ENCODE results near the gene PCDHGC4.

The PCDHGC4 gene

DNA sequence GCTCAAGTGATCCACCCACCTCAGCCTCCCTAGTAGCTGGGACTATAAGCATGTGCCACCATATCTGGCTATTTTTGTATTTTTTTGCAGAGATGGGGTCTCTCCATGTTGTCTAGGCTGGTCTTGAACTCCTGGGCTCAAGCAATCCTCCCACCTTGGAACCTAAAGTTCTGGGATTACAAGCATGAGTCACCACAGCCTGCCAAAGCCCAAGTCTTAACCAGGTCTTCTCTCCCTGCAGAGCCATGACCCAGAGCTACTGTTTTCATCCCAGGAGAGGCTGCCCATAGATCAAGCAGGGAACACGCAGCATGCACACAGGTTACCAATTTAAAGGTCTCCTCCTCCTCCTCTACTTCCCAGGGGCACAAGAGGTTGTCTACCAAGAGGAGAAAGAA, 33.8 kb downstream of the PCDHGC4 start:
- no peak overlapping the region for H3K4me3 ChIP-seq (ENCODE audit: low read depth, low read length)
- CTCF ChIA-PET = interaction anchor here (0.7 to 27.6 kb wide), 6 partner anchors 20 to 101 kb away, joined by 3 to 856 read pairs (median 4); partner anchors contain the start of genes PCDHGA10, PCDHGA11, PCDHGA12 and PCDHGB7
- TF ChIP-seq CTCF (IDR thresholded peaks at IDR 0.05; ENCODE audit: insufficient read depth, low read length, missing control alignments) = no peak
- DNase-seq (ENCODE audit: low read depth, low spot score) = no peak
- POLR2A ChIA-PET = interaction anchor here (0.9 to 2.2 kb wide), 2 partner anchors 11 to 43 kb away, joined by 3 to 14 read pairs; partner anchors contain the start of gene PCDHGC3

- no peak overlapping the region for H3K4me3 ChIP-seq (ENCODE audit: low read depth, low read length)
- CTCF ChIA-PET = interaction anchor here (0.9 to 27.6 kb wide), 10 partner anchors 9 to 199 kb away, joined by 3 to 856 read pairs (median 10); partner anchors contain the start of genes PCDHGA10, PCDHGA11, PCDHGA12 and PCDHGB7
- TF ChIP-seq CTCF (IDR thresholded peaks at IDR 0.05; ENCODE audit: insufficient read depth, low read length, missing control alignments) = no peak
- no peak for DNase-seq (ENCODE audit: low read depth, low spot score)
- POLR2A ChIA-PET = interaction anchor here (1.4 to 2.2 kb wide), 5 partner anchors 12 to 90 kb away, joined by 4 to 33 read pairs (median 6); partner anchors contain the start of genes PCDHGA12, PCDHGC3 and PCDHGC5
Observed at GRCh38 chr5:141519605-141520565, 35.1 kb downstream of the PCDHGC4 start.

DNA sequence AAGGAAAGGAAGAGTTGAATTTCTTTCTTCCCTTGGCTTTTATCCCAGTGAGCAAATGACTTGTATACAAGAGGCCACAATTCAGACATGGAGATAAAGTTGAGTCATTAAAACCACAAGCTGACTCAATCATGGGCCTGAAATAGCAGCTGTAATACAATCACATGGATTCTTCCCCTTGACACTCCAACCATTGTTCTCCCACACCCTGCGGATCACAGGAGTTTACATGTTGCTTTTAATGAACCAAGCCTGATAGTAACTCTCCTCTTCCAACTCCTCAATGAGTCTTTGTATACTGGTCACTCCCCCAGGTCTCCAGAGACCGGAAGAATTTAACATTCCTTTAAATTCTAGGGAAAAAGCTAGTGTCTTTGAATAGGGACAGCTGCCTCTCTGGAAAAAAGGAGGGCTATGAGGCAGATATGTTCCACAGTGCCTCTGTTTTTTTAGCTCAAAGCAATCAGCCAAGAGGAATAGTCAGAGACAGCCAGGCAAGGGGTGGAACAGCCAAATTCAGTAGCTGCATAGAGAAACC, 36.5 kb downstream of the PCDHGC4 start:
- peak; percentile 96 for DNase-seq (ENCODE audit: low read depth, low spot score)
- CTCF ChIA-PET = interaction anchor here (1.0 to 27.6 kb wide), 12 partner anchors 9 to 201 kb away, joined by 3 to 856 read pairs (median 9); partner anchors contain the start of genes DIAPH1, PCDHGA10, PCDHGA11 and PCDHGA12
- no peak for TF ChIP-seq CTCF (IDR thresholded peaks at IDR 0.05; ENCODE audit: insufficient read depth, low read length, missing control alignments)
- no peak overlapping the region for H3K4me3 ChIP-seq (ENCODE audit: low read depth, low read length)
- POLR2A ChIA-PET = interaction anchor here (0.6 to 1.9 kb wide), 9 partner anchors 13 to 158 kb away, joined by 3 to 33 read pairs (median 4); partner anchors contain the start of genes PCDHGA12, PCDHGA5, PCDHGC3 and PCDHGC5

DNA sequence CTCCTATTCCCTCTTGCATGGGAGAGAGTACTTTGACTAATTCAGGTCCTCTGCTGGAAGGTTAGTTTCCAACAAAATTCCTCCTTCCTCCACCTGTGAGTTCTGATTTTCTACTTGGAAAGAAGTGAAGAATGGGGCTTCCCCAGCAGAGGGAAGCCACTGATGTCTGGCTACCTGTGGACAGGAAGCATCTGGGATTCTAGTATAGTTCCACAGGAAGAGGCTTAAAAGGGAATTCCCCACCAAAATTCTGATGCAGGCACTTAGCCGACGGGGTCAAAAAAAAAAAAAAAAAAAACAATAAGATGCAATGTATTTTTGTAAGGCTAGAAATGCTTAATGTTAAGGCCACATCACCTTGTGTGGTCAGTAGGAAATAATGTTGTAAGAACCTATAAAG, 37.5 kb downstream of the PCDHGC4 start:
- ChIA-PET POLR2A (interaction anchor here (0.9 to 1.2 kb wide), 2 partner anchors 27 to 45 kb away, joined by 3 read pairs; no protein-coding TSS in a partner anchor), CTCF (interaction anchor here (1.0 to 27.6 kb wide), 11 partner anchors 8 to 184 kb away, joined by 3 to 856 read pairs (median 13); partner anchors contain the start of genes DIAPH1, PCDHGA10, PCDHGA11 and PCDHGA12)
- no peak for DNase-seq (ENCODE audit: low read depth, low spot score)
- no peak for TF ChIP-seq CTCF (IDR thresholded peaks at IDR 0.05; ENCODE audit: insufficient read depth, low read length, missing control alignments)
- H3K4me3 ChIP-seq (ENCODE audit: low read depth, low read length) = no peak overlapping the region

GRCh38 chr5:141523991-141524390, 39.2 kb downstream of the PCDHGC4 start:
- ChIA-PET CTCF (interaction anchor here (0.6 to 27.6 kb wide), 33 partner anchors 10 to 204 kb away, joined by 3 to 856 read pairs (median 5); partner anchors contain the start of genes PCDHGA10, PCDHGA11, PCDHGA12 and PCDHGA4), POLR2A (interaction anchor here (0.6 to 1.3 kb wide), 5 partner anchors 9 to 111 kb away, joined by 3 to 5 read pairs (median 3); partner anchors contain the start of genes PCDHGA10 and PCDHGA11)
- H3K4me3 ChIP-seq (ENCODE audit: low read depth, low read length) = no peak overlapping the region
- no peak for DNase-seq (ENCODE audit: low read depth, low spot score)
- no peak for TF ChIP-seq CTCF (IDR thresholded peaks at IDR 0.05; ENCODE audit: insufficient read depth, low read length, missing control alignments)
